Measurements from ENCODE around the gene MYZAP. TPM values are rescaled to one million over a fixed set of nuclear protein-coding genes. Genes with fewer than 3 reads are reported as not detected.

The MYZAP gene
- total RNA-seq, 1 experiment from 2014 or later = 0.63 TPM

- Histone ChIP-seq H3K27ac (ENCODE audit: insufficient read length, low read depth, low read length) (no peak overlapping the region), H3K56ac (ENCODE audit: insufficient read length, low read depth, low read length) (no peak overlapping the region), H2AK5ac (ENCODE audit: insufficient read length, low read length) (no peak overlapping the region), H2AFZ (ENCODE audit: low read length) (no peak overlapping the region), H3K18ac (ENCODE audit: insufficient read length, low read depth, low read length) (no peak overlapping the region), H3K23me2 (ENCODE audit: insufficient read length, low read depth, low read length, poor library complexity, severe bottlenecking) (no peaks in the 10 kb centered on the region), H4K8ac (replicated peaks; ENCODE audit: insufficient read length, low read depth, low read length) (no peak overlapping the region), H2BK120ac (ENCODE audit: low read depth, low read length, poor library complexity, severe bottlenecking) (no peak overlapping the region), H4K91ac (ENCODE audit: insufficient read length, low read depth, low read length) (no peak overlapping the region), H3K79me2 (ENCODE audit: insufficient read depth, low read length) (no peaks in the 10 kb centered on the region), H2BK15ac (ENCODE audit: low read depth, low read length) (no peak overlapping the region), H3K79me1 (ENCODE audit: insufficient read depth, low read depth, low read length, poor library complexity, severe bottlenecking) (no peaks in the 10 kb centered on the region), H3K4me1 (ENCODE audit: insufficient read depth, low read length) (no peaks in the 10 kb centered on the region), H3K23ac (ENCODE audit: insufficient read length, low read depth, low read length) (no peak overlapping the region), H3K27me3 (ENCODE audit: insufficient read depth, low read length) (no peaks in the 10 kb centered on the region), H2BK5ac (ENCODE audit: insufficient read length, low read length) (no peak overlapping the region), H2BK20ac (ENCODE audit: low read depth, low read length, poor library complexity, severe bottlenecking) (no peak overlapping the region), H4K5ac (ENCODE audit: insufficient read length, low read depth, low read length) (no peak overlapping the region), H3K4ac (ENCODE audit: low read depth, low read length) (no peak overlapping the region), H2BK12ac (ENCODE audit: insufficient read length, low read depth, low read length) (no peak overlapping the region), H3K4me2 (ENCODE audit: insufficient read depth, insufficient read length, low read length) (no peak overlapping the region), H3K9ac (ENCODE audit: extremely low read depth, insufficient read length, low read length) (no peak overlapping the region), H3T11ph (ENCODE audit: low read length) (no peak overlapping the region), H4K20me1 (ENCODE audit: control insufficient read depth, insufficient read depth, insufficient read length) (no peaks in the 10 kb centered on the region), H3K9me3 (ENCODE audit: control insufficient read depth, low read depth, low read length) (no peaks in the 10 kb centered on the region), H3K14ac (ENCODE audit: insufficient read depth, low read length) (no peak overlapping the region)
- TF ChIP-seq CTCF (conservative IDR thresholded peaks at IDR 0.05) = no peak
- Mint-ChIP-seq H3K4me3 (no peak overlapping the region), H3K4me1 (no peaks in the 10 kb centered on the region), H3K27ac (no peak overlapping the region), H3K27me3 (ENCODE audit: low read depth) (peaks cover 6% of the 10 kb centered on the region), H3K9me3 (no peaks in the 10 kb centered on the region), H3K36me3 (ENCODE audit: insufficient read depth in 1 of 3, low read depth in 3 of 3) (no peaks in the 10 kb centered on the region)
- DNase-seq = no peak
- WGBS (ENCODE audit: extremely low coverage, insufficient read length, low lambda C conversion rate) = no CpG with 5 or more reads among the region's 4 CpGs
Measured at GRCh38 chr15:57665939-57666338, 74.2 kb downstream of the MYZAP start.
